Activated CD8-positive, alpha-beta memory T cell treated with anti-CD3 and anti-CD28 coated beads, Interleukin-2, amount 50 U/mL, for 1 hour (primary cell): Measurements from ENCODE around the gene STPG1.

ENCODE experiments used
- DNase-seq: peaks from one replicate; pipeline ENCODE4 v3.0.0-alpha.2; 2020; ENCODE audit errors: extremely low read depth

The STPG1 gene

GRCh38 chr1:24318615-24319311, 94.8 kb downstream of the STPG1 start:
- no peak for DNase-seq

- DNase-seq, result no peak
Observed at GRCh38 chr1:24317956-24318614, 95.5 kb downstream of the STPG1 start.

GRCh38 chr1:24317081-24317480, 96.5 kb downstream of the STPG1 start:
- DNase-seq, result no peak

- no peak for DNase-seq
Observed at GRCh38 chr1:24316645-24317044, 96.9 kb downstream of the STPG1 start.

DNA sequence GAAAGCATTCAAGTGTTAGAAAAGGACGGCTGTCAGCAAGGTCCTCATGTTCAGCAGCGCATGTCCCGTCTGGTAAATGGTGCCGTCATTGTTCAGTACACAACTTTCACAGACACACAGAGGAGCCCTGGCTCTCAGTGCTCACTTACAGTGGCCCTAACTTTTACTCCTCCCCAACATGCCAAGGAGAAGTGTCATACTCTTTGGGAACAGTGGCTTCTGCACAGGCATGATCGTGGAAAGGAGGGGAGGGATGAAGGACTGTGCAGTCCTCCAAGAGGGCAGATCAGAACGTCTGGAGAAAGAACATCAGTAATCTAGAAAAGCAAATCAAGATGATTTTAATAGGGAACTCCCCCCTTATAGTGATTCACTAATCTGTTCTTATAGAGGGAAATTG, 98.2 kb downstream of the STPG1 start:
- no peak for DNase-seq

- DNase-seq, result no peak
Observed at GRCh38 chr1:24311741-24312140, 101.8 kb downstream of the STPG1 start.

DNA sequence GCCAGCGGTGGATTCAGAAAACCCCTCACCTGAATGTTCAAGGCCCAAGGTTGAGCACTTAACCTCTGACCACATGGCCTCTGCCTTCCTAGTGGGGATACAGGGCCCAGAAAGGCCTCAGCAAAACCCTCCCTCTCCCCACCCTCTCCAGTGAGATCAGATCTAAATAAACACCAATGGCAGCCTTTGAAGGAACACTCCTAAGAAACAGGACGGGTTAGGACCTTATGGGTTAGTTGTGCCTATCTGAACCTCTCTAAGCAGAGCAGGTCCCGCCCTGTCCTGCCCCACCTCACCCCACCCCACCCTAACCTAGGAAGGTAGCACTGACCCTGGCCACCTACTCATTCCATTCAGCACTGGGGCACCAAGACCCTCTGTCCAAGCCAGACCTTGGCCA, 102.3 kb downstream of the STPG1 start:
- no peak for DNase-seq

DNA sequence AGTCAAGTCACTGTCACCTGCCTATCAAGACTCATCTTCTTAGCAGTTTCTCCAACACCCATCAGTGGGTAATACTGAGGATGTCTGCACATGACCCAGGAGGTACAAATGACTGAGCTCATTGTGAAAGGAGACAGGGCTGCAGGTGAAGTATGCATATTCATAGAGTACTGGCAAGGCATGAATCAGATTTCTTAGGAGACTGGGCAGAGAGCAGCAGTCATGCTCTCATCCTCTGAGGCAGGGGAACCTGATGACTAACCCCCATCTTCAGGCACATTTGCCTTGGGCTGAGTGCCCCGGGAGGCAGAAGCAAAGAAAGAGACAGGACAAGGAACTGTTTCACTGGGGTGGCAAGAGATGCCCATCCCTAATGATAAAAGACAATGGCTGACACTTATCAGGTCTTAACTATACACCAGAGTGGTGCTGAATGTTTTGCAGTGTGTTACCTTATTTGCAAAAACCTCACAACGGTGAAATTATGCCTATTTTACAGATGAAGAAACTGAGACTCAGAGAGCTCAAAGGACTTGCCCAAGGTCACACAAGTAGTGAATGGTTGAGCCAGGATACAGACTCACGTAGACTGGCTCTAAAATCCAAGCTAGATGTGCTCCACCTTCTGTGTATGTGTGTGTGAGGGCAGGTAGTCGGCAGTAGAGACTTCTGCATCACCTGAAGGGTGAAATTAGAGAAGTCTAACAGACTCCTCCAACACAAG, 103.7 kb downstream of the STPG1 start:
- DNase-seq, result no peak

- DNase-seq, result no peak
Observed at GRCh38 chr1:24308365-24309015, 105.1 kb downstream of the STPG1 start.
